Renal cortex interstitium (tissue), 11 donors: ENCODE results near the gene FAM98B. TPM values are rescaled to one million over a fixed set of nuclear protein-coding genes. Genes with fewer than 3 reads are reported as not detected.

Source experiments
- DNase-seq, 11 donors: peaks; one replicate each; pipeline ENCODE4 v3.0.0-alpha.2; 2013; ENCODE audit warnings: low read depth in 9 of 11, low spot score in 4 of 11; ENCODE audit errors: extremely low read depth in 1 of 11
- polyA plus RNA-seq, 3 donors: library from polyadenylated mRNA; unstranded; fragments of 120-200 nt; gene quantifications; one replicate each; pipeline ENCODE4 v1.2.1, GENCODE V29; 2013; ENCODE audit not compliant: insufficient read length in 3 of 3

FAM98B gene
- polyA plus RNA-seq, 3 donors = 68.2 to 90.3 (median 74.2) TPM

DNA sequence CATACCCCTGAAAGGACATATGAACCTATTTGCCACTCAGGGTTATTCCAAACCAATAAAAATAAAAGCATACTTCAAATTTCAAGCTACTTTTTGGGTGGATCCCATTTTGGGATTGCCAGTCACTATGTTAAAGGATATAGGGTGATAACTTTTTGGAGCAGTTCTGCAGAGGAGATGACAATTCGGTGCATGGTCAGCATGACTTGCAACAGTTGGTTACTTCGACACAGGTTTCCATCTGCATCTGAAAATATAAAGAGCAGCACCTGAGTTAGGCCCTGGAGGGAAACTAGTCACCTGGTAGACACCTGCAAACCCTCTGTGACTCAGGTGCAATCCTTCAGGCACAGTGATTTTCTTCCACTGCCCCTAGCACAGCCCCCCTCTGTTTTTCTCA lies 72.2 kb downstream of the FAM98B start:
- no peak for DNase-seq

DNA sequence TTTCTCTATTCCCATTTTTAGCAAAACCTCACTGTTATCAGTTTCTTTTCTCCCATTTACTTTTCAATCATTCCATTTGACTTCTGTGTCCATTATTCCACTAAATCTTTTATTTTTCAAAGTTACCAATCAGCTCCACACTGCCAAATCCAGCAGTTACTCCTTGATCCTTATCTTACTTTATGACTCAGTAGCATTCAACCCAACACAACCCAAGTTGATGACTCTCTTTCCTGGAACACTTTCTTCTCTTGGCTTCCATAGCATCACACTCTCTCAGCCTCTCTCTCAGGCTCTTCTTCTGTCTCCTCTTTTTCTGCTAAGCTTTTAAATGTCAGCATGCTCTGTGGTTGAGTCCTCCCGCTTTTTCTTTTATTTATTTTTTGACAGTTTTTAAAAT lies 74.4 kb downstream of the FAM98B start:
- DNase-seq = no peak

- no peak for DNase-seq
These were observed 76.2 kb downstream of the FAM98B start for GRCh38 chr15:38530113-38530512.

GRCh38 chr15:38531509-38531908 lies 77.6 kb downstream of the FAM98B start:
- DNase-seq = no peak

DNA sequence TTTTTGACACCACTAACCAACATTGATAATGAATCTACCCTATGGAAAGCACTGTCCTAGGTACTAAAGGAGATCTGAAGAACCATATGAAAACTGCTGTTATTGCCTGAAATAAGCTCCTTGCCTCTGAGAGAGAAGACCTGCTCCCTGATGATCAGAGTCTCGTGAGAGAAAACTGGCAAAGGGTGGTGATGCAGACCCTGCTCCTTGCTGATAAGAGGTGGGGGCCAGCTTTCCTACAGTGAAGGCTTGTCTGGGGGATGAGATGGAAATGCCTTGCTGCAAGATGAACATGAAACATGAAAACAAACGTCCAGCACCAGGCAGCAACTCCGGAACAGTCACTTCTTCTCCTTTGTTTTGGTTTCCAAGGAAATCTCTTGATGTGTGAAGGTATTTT lies 78.8 kb downstream of the FAM98B start:
- DNase-seq = no peak

DNA sequence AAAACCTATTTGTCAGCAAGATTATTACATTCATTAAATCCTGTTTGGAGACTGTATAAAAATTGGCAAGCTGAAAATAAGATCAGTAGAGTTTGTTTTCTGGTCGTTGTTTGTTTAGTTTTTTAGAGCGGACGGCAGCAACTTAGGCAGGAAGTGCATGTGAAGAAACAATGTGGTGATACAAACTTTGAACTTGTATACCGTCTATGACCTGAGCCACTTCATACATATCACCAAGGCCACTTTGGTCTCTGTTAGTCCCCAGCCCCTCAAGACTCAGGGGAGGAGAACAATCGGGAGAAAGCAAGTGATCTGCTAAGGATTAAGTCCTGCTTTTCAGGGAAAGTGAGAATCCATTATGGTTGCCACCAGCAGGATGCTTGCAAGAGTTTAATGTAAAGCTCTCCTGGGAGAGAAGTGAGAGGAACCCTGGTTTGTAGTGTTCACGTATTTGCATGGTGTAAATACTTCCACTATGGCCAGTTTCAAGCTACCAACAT lies 79.5 kb downstream of the FAM98B start:
- DNase-seq = no peak

DNA sequence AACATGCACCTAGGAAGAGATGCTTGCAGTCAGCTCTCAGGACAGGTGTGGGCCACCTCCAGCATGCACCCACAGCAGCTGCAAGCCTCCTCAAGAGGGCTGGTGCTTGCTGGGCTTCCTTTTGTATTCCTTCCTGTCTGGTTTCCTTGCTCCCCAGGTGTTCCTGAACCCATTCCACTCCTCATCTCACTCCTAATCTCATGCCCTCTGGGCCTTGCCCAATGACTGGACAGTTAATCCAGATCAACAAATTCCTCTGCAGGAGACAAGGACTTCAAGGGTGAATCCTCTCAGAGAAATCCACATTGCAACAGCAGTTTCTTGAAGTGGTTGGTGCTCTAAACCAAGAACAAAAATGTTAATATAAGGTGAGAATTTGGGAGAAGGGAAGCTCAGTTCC lies 80.0 kb downstream of the FAM98B start:
- no peak for DNase-seq

DNA sequence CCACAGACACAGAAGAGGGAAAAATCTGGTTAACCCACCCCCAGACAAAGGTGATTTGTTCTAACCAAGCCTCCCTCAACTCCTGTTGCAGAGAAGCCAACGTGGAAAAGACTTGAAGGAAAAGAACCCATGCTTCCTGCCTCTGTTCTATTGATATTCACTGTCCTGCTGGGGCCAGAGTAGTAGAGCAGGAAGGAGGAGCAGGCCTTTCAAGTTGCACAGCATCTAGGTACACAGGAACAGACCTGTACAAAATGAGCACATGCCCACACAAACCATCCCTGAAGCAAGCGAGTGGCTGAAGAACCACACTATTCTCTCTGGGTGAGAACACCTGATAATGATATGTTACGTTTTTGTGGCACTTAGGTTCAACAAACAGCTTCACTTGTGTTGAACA lies 80.8 kb downstream of the FAM98B start:
- DNase-seq = no peak

- no peak for DNase-seq
These were observed 81.7 kb downstream of the FAM98B start for GRCh38 chr15:38535491-38536200.

GRCh38 chr15:38536201-38536676 lies 82.3 kb downstream of the FAM98B start:
- no peak for DNase-seq

Other genes starting within 250 kb of the FAM98B start
- gene SPRED1, start 201.3 kb upstream of the FAM98B start, polyA plus RNA-seq = 10 to 100 TPM; 33.6 to 35.3 (median 35.0) TPM
- 10 to 100 TPM; 10.8 to 13.9 (median 11.4) TPM for gene RASGRP1, start 110.7 kb downstream of the FAM98B start, polyA plus RNA-seq